CD14-positive monocyte (primary cell): ENCODE data around the gene GARNL3. TPM values are rescaled to one million over a fixed set of nuclear protein-coding genes. Genes with fewer than 3 reads are reported as not detected.

Experiments
- DNase-seq, 3 donors: peaks; one replicate each; pipeline ENCODE4 v3.0.0-alpha.2; 2011 to 2022
- H2AFZ ChIP-seq: 2 replicates; pipeline ENCODE4 v1.6.0; 2012; ENCODE audit warnings: mild to moderate bottlenecking, low read depth, low read length, inconsistent platforms; ENCODE audit not compliant: insufficient read depth, poor library complexity, severe bottlenecking
- H3K27ac ChIP-seq, 2 donors: 1 replicate in 1 of 2; 2 replicates in 1 of 2; pipeline ENCODE4 v1.5.1; 2012 to 2013; ENCODE audit warnings: low read length in 2 of 2, control low read depth in 1 of 2, inconsistent platforms in 1 of 2, low read depth in 1 of 2, mild to moderate bottlenecking in 1 of 2
- H3K27me3 ChIP-seq, 2 donors: one replicate each; pipeline versions ENCODE4 v1.6.0 to v1.6.1; 2011 to 2013; ENCODE audit warnings: low read length in 2 of 2; ENCODE audit not compliant: control insufficient read depth in 2 of 2, insufficient read depth in 2 of 2
- H3K36me3 ChIP-seq, 2 donors: replicated peaks in 1 of 2; 1 replicate in 1 of 2; 2 replicates in 1 of 2; pipeline versions ENCODE4 v1.5.1 to v1.6.1; 2012 to 2013; ENCODE audit warnings: low read length in 2 of 2, control low read depth in 1 of 2, inconsistent platforms in 1 of 2, mild to moderate bottlenecking in 1 of 2; ENCODE audit not compliant: insufficient read depth in 2 of 2, control insufficient read depth in 1 of 2
- H3K4me1 ChIP-seq, 2 donors: 1 replicate in 1 of 2; 2 replicates in 1 of 2; pipeline versions ENCODE4 v1.5.1 to v1.6.1; 2012 to 2013; ENCODE audit warnings: low read length in 2 of 2, control low read depth in 1 of 2, inconsistent platforms in 1 of 2, mild to moderate bottlenecking in 1 of 2, moderate library complexity in 1 of 2; ENCODE audit not compliant: insufficient read depth in 2 of 2, control insufficient read depth in 1 of 2
- H3K4me2 ChIP-seq: replicated peaks from 2 replicates; pipeline ENCODE3; 2012; ENCODE audit warnings: low read length, moderate library complexity, mild to moderate bottlenecking; ENCODE audit not compliant: poor library complexity, severe bottlenecking; ENCODE audit errors: extremely low read depth
- H3K4me3 ChIP-seq, 3 experiments: fragments of 200-600 bp in 1 of 3; sonication (generic) in 1 of 3; replicated peaks in 1 of 3; 1 replicate in 2 of 3; 2 replicates in 1 of 3; pipeline ENCODE4 v1.5.1; 2011 to 2013; ENCODE audit warnings: low read length in 3 of 3, mild to moderate bottlenecking in 3 of 3, control low read depth in 2 of 3, low read depth in 2 of 3, inconsistent platforms in 1 of 3, moderate library complexity in 1 of 3
- H3K79me2 ChIP-seq: 2 replicates; pipeline ENCODE4 v1.6.0; 2012; ENCODE audit warnings: mild to moderate bottlenecking, control low read depth, inconsistent platforms, low read length, moderate library complexity; ENCODE audit not compliant: insufficient read depth
- H3K9ac ChIP-seq: 2 replicates; pipeline ENCODE4 v1.6.0; 2017; ENCODE audit warnings: low read length, mild to moderate bottlenecking; ENCODE audit not compliant: insufficient read depth, poor library complexity, severe bottlenecking
- H3K9me3 ChIP-seq, 2 donors: replicated peaks in 1 of 2; 1 replicate in 1 of 2; 2 replicates in 1 of 2; pipeline versions ENCODE4 v1.5.1 to v1.6.1; 2012 to 2013; ENCODE audit warnings: low read length in 2 of 2, control low read depth in 1 of 2; ENCODE audit not compliant: control insufficient read depth in 1 of 2, insufficient read depth in 1 of 2
- H4K20me1 ChIP-seq: 2 replicates; pipeline ENCODE4 v1.6.0; 2012; ENCODE audit warnings: mild to moderate bottlenecking, low read length, control low read depth, moderate library complexity; ENCODE audit not compliant: insufficient read depth
- H3K27ac Mint-ChIP-seq, 7 donors: one replicate each; pipeline ENCODE4 v1.8.0; 2020; ENCODE audit warnings: mild to moderate bottlenecking in 7 of 7, mixed read lengths in 7 of 7, moderate library complexity in 6 of 7, inconsistent platforms in 2 of 7
- H3K27me3 Mint-ChIP-seq, 3 donors: one replicate each; pipeline ENCODE4 v1.8.0; 2021 to 2022; ENCODE audit warnings: low read depth in 3 of 3, mild to moderate bottlenecking in 3 of 3, mixed read lengths in 3 of 3, moderate library complexity in 3 of 3, inconsistent platforms in 1 of 3
- H3K36me3 Mint-ChIP-seq, 2 donors: one replicate each; pipeline ENCODE4 v1.8.0; 2020; ENCODE audit warnings: mixed read lengths in 2 of 2, inconsistent platforms in 1 of 2, mild to moderate bottlenecking in 1 of 2
- H3K4me1 Mint-ChIP-seq: one replicate; pipeline ENCODE4 v1.8.0; 2020; ENCODE audit warnings: mild to moderate bottlenecking, mixed read lengths
- H3K4me3 Mint-ChIP-seq, 2 donors: one replicate each; pipeline ENCODE4 v1.8.0; 2020; ENCODE audit warnings: mild to moderate bottlenecking in 2 of 2, mixed read lengths in 2 of 2, moderate library complexity in 1 of 2
- H3K9me3 Mint-ChIP-seq, 7 donors: one replicate each; pipeline ENCODE4 v1.8.0; 2020 to 2022; ENCODE audit warnings: mixed read lengths in 7 of 7, mild to moderate bottlenecking in 6 of 7, moderate library complexity in 6 of 7, inconsistent platforms in 2 of 7
- CTCF ChIP-seq: fragments of 200-600 bp; IDR thresholded peaks from one replicate; pipeline ENCODE4 v1.8.0; 2022; ENCODE audit warnings: antibody characterized with exemption, mild to moderate bottlenecking
- WGBS: methylation state at CpG from one replicate; pipeline ENCODE4 v1.1.5; 2013; ENCODE audit warnings: missing lambda C conversion rate; ENCODE audit not compliant: insufficient coverage; 5-methylcytosine and 5-hydroxymethylcytosine counted together
- intact Hi-C, 2 donors: fragments of 100-400 bp; cut with micrococcal nuclease; formaldehyde crosslinking; loops; one replicate each; pipeline versions ENCODE4 v1.15.0 to v1.15.1; 2023
- polyA plus RNA-seq, 3 donors: library from polyadenylated mRNA; depleted of rRNA in 1 of 3; unstranded in 2 of 3; stranded (reverse) in 1 of 3; fragments of 300-500 nt in 2 of 3; fragments of >200 nt in 1 of 3; fragmentation: Illumina TruSeq in 2 of 3; gene quantifications; 1 replicate in 2 of 3; 2 replicates in 1 of 3; pipeline ENCODE4 v1.2.3, GENCODE V29; 2012 to 2021

GARNL3 gene
- polyA plus RNA-seq, 3 donors, result 0.39 to 1.5 (median 0.94) TPM

GRCh38 chr9:127392976-127393375 lies 128.4 kb downstream of the GARNL3 start:
- no peak for TF ChIP-seq CTCF
- Mint-ChIP-seq H3K9me3 (no peaks in the 10 kb centered on the region), H3K27ac (no peak overlapping the region), H3K4me3 (no peak overlapping the region), H3K36me3 (no peaks in the 10 kb centered on the region), H3K4me1 (peaks cover 30% of the 10 kb centered on the region), H3K27me3 (peaks cover 11 to 16% (median 12%) of the 10 kb centered on the region in 3 donors)
- H3K4me3 ChIP-seq, result no peak overlapping the region
- H3K4me2 ChIP-seq, result no peak overlapping the region
- no peaks in the 10 kb centered on the region for H3K9me3 ChIP-seq
- intact Hi-C loops, result no loop called here
- H3K27me3 ChIP-seq, result peaks cover 0 to 2% of the 10 kb centered on the region in 2 donors
- H3K36me3 ChIP-seq, result no peaks in the 10 kb centered on the region
- 96% methylated on average over 4 of the region's 5 CpGs for WGBS
- no peak overlapping the region for H2AFZ ChIP-seq
- no peak overlapping the region for H3K9ac ChIP-seq
- H4K20me1 ChIP-seq, result no peaks in the 10 kb centered on the region
- H3K4me1 ChIP-seq, result peaks cover 27 to 31% of the 10 kb centered on the region in 2 donors
- no peaks in the 10 kb centered on the region for H3K79me2 ChIP-seq
- no peak overlapping the region for H3K27ac ChIP-seq
- DNase-seq, result no peak

- intact Hi-C loops, result no loop called here
- Mint-ChIP-seq H3K4me3 (no peak overlapping the region), H3K9me3 (peaks cover 0 to 3% (median 0%) of the 10 kb centered on the region in 7 donors), H3K27ac (no peak overlapping the region), H3K36me3 (peaks cover 0 to 1% of the 10 kb centered on the region in 2 donors), H3K4me1 (peaks cover 29% of the 10 kb centered on the region), H3K27me3 (peaks cover 17 to 22% (median 18%) of the 10 kb centered on the region in 3 donors)
- no peaks in the 10 kb centered on the region for H3K79me2 ChIP-seq
- no peak for TF ChIP-seq CTCF
- no peaks in the 10 kb centered on the region for H3K36me3 ChIP-seq
- no peak overlapping the region for H3K9ac ChIP-seq
- no peak for DNase-seq
- no peak overlapping the region for H2AFZ ChIP-seq
- WGBS, result no CpG with 5 or more reads among the region's 2 CpGs
- peaks cover 3% of the 10 kb centered on the region for H4K20me1 ChIP-seq
- no peak overlapping the region for H3K27ac ChIP-seq
- H3K4me3 ChIP-seq, result no peak overlapping the region
- no peaks in the 10 kb centered on the region for H3K9me3 ChIP-seq
- H3K27me3 ChIP-seq, result peaks cover 0 to 7% of the 10 kb centered on the region in 2 donors
- peaks cover 27 to 31% of the 10 kb centered on the region in 2 donors for H3K4me1 ChIP-seq
- no peak overlapping the region for H3K4me2 ChIP-seq
Measured at GRCh38 chr9:127393645-127394044, 129.1 kb downstream of the GARNL3 start.
